ENCODE results near the gene SLC36A3.

SLC36A3 gene

GRCh38 chr5:151280443-151280842, 23.1 kb downstream of the SLC36A3 start:
- no peaks in the 10 kb centered on the region for H3K36me3 ChIP-seq (ENCODE audit: control insufficient read depth, low read depth, low read length)
- no peak overlapping the region for H3K4me3 ChIP-seq (ENCODE audit: low read length)
- no peaks in the 10 kb centered on the region for H3K27me3 ChIP-seq (ENCODE audit: control insufficient read depth, insufficient read depth, low read length)
- H3K27ac ChIP-seq (ENCODE audit: low read length): no peak overlapping the region
- no peaks in the 10 kb centered on the region for H3K9me3 ChIP-seq (ENCODE audit: control insufficient read depth, low read depth, low read length)
- no peak overlapping the region for H3K9ac ChIP-seq (ENCODE audit: low read length)
- no peaks in the 10 kb centered on the region for H3K4me1 ChIP-seq (ENCODE audit: control insufficient read depth, low read depth, low read length)

DNA sequence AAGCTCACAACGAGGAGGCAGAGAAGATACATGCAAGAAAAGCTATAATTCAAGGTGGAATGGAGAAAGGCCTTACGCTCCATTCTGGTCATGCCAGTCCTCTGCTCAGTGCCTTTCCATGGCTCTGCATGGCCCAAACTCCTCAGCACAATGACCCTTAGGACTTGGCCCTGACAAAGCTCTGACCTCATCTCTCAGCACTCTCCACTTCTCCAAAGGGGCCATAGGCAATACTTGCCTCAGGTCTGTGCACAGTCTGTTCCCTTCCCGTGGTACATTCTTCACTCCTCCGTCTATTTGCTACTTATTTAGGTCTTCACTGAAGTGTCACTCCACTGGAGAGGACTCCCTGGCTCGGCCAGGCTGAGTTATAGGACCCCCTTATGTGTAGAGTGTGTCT, 24.7 kb downstream of the SLC36A3 start:
- Histone ChIP-seq H3K9ac (ENCODE audit: low read length) (no peak overlapping the region), H3K27ac (ENCODE audit: low read length) (no peak overlapping the region), H3K4me3 (ENCODE audit: low read length) (no peak overlapping the region), H3K9me3 (ENCODE audit: control insufficient read depth, low read depth, low read length) (no peaks in the 10 kb centered on the region), H3K4me1 (ENCODE audit: control insufficient read depth, low read depth, low read length) (no peaks in the 10 kb centered on the region), H3K36me3 (ENCODE audit: control insufficient read depth, low read depth, low read length) (no peaks in the 10 kb centered on the region), H3K27me3 (ENCODE audit: control insufficient read depth, insufficient read depth, low read length) (no peaks in the 10 kb centered on the region)

- H3K36me3 ChIP-seq (ENCODE audit: control insufficient read depth, low read depth, low read length): no peaks in the 10 kb centered on the region
Observed at GRCh38 chr5:151275803-151276202, 27.8 kb downstream of the SLC36A3 start.

GRCh38 chr5:151274666-151275065, 28.9 kb downstream of the SLC36A3 start:
- Histone ChIP-seq H3K27ac (ENCODE audit: low read length) (no peak overlapping the region), H3K9ac (ENCODE audit: low read length) (no peak overlapping the region), H3K9me3 (ENCODE audit: control insufficient read depth, low read depth, low read length) (no peaks in the 10 kb centered on the region), H3K4me1 (ENCODE audit: control insufficient read depth, low read depth, low read length) (no peaks in the 10 kb centered on the region), H3K27me3 (ENCODE audit: control insufficient read depth, insufficient read depth, low read length) (no peaks in the 10 kb centered on the region), H3K36me3 (ENCODE audit: control insufficient read depth, low read depth, low read length) (no peaks in the 10 kb centered on the region), H3K4me3 (ENCODE audit: low read length) (no peak overlapping the region)

More at GRCh38 chr5:151275803-151276202, 27.8 kb downstream of the SLC36A3 start:
- Histone ChIP-seq H3K9me3 (ENCODE audit: control insufficient read depth, low read depth, low read length) (no peaks in the 10 kb centered on the region), H3K4me1 (ENCODE audit: control insufficient read depth, low read depth, low read length) (no peaks in the 10 kb centered on the region), H3K4me3 (ENCODE audit: low read length) (no peak overlapping the region), H3K27ac (ENCODE audit: low read length) (no peak overlapping the region), H3K27me3 (ENCODE audit: control insufficient read depth, insufficient read depth, low read length) (no peaks in the 10 kb centered on the region), H3K9ac (ENCODE audit: low read length) (no peak overlapping the region)

- Histone ChIP-seq H3K27me3 (ENCODE audit: control insufficient read depth, insufficient read depth, low read length) (no peaks in the 10 kb centered on the region), H3K27ac (ENCODE audit: low read length) (no peak overlapping the region), H3K4me3 (ENCODE audit: low read length) (no peak overlapping the region), H3K9me3 (ENCODE audit: control insufficient read depth, low read depth, low read length) (no peaks in the 10 kb centered on the region), H3K9ac (ENCODE audit: low read length) (no peak overlapping the region), H3K36me3 (ENCODE audit: control insufficient read depth, low read depth, low read length) (peaks cover 11% of the 10 kb centered on the region), H3K4me1 (ENCODE audit: control insufficient read depth, low read depth, low read length) (no peaks in the 10 kb centered on the region)
Observed at GRCh38 chr5:151271336-151271735, 32.2 kb downstream of the SLC36A3 start.

DNA sequence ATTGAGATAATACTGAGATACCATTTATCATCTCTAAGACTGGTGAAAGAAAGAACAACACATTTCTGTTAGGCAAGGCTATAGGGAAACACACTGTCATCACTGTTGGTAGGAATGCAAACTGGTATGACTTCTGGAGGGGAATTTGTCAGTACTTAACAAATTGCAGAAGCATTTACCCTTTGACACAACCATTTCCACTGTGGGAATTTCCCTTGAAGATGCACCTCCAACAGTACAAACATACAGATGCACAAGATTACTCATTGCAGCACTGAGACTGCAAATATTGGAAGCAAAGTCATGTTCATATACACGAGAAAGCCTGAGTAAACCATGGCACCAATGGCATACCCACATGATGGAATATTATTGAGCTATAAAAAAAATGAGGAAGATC, 33.0 kb downstream of the SLC36A3 start:
- H3K9ac ChIP-seq (ENCODE audit: low read length): no peak overlapping the region
- no peaks in the 10 kb centered on the region for H3K27me3 ChIP-seq (ENCODE audit: control insufficient read depth, insufficient read depth, low read length)
- H3K4me1 ChIP-seq (ENCODE audit: control insufficient read depth, low read depth, low read length): no peaks in the 10 kb centered on the region
- peaks cover 11% of the 10 kb centered on the region for H3K36me3 ChIP-seq (ENCODE audit: control insufficient read depth, low read depth, low read length)
- no peak overlapping the region for H3K27ac ChIP-seq (ENCODE audit: low read length)
- no peaks in the 10 kb centered on the region for H3K9me3 ChIP-seq (ENCODE audit: control insufficient read depth, low read depth, low read length)
- H3K4me3 ChIP-seq (ENCODE audit: low read length): no peak overlapping the region

DNA sequence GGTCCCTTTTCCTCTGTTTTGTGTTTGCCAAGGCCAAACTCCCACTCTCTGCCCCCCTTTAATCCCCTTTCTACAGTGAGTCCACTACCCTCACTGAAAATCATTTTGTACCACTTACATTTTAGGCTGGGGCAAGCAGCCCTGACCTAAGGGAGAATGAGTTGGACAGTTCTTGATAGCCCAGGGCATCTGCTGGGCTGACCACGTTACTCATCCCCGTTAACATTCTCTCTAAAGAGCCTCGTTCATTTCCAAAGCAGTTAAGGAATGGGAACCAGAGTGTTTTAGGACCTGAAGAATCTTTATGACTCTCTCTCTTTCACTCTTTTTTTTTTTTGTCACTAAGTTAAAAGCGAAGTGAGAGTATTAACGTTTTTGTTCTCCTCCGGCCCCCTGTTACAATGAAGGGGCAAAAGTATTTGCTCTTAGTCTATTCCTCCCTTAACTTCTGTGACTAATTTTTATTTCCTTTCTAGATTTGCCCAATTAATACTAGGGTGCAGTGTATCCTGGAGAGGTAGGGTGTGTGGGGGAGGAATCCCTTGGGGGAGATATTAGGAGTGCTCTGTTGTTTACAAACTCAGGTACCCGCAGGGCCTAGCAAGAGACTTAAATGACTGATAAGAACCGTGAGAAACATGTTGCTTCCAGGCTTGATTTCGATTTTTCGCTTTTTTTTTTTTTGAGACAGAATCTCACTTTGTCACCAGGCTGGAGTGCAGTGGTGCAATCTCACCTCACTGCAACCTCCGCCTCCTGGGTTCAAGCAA, 35.9 kb downstream of the SLC36A3 start:
- Histone ChIP-seq H3K27me3 (ENCODE audit: control insufficient read depth, insufficient read depth, low read length) (no peaks in the 10 kb centered on the region), H3K4me1 (ENCODE audit: control insufficient read depth, low read depth, low read length) (no peaks in the 10 kb centered on the region), H3K9ac (ENCODE audit: low read length) (no peak overlapping the region), H3K4me3 (ENCODE audit: low read length) (no peak overlapping the region), H3K9me3 (ENCODE audit: control insufficient read depth, low read depth, low read length) (no peaks in the 10 kb centered on the region), H3K27ac (ENCODE audit: low read length) (no peak overlapping the region), H3K36me3 (ENCODE audit: control insufficient read depth, low read depth, low read length) (peaks cover 11% of the 10 kb centered on the region)

DNA sequence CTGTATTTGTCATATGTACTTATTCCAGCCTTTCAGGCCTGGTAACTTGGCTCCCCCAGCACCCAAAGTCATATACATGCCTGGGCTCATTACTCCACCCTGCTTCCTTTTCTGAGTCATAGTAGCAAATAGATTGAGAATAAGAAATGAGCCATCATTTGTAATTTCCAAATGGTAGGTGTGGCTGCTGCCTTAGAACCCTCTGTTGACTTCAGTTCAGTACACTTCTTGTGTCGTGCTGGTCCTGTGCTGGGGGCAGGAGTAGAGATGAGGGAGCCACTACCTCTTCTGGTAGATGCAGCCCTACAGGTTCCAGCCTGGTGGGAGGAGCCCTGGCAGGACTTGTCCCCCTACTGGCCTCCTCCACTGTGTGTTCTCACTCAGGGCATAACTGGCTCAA, 39.5 kb downstream of the SLC36A3 start:
- Histone ChIP-seq H3K36me3 (ENCODE audit: control insufficient read depth, low read depth, low read length) (peaks cover 11% of the 10 kb centered on the region), H3K27ac (ENCODE audit: low read length) (no peak overlapping the region), H3K27me3 (ENCODE audit: control insufficient read depth, insufficient read depth, low read length) (no peaks in the 10 kb centered on the region), H3K9me3 (ENCODE audit: control insufficient read depth, low read depth, low read length) (no peaks in the 10 kb centered on the region), H3K4me3 (ENCODE audit: low read length) (no peak overlapping the region), H3K9ac (ENCODE audit: low read length) (no peak overlapping the region), H3K4me1 (ENCODE audit: control insufficient read depth, low read depth, low read length) (no peaks in the 10 kb centered on the region)

DNA sequence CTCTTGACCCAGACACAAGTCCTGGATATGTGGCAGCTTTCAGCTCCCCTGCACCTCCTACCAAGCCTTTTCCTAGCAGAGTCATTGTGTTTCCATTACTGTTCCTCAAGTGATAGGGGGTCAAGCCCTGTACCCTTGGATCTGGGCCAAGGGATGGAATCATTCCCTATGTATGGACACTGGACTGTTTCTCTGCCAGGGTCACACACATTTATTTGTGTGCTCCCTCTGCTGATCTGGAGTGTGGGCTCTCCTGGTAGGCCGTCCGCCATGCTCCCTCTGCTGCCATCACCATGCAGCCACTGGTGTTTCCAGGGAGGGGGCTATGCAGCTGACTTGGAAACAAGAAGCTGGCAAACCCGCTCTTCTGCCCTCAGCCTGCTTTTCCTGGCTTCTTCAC, 41.0 kb downstream of the SLC36A3 start:
- H3K27ac ChIP-seq (ENCODE audit: low read length): no peak overlapping the region
- H3K9me3 ChIP-seq (ENCODE audit: control insufficient read depth, low read depth, low read length): no peaks in the 10 kb centered on the region
- H3K9ac ChIP-seq (ENCODE audit: low read length): no peak overlapping the region
- peaks cover 10% of the 10 kb centered on the region for H3K36me3 ChIP-seq (ENCODE audit: control insufficient read depth, low read depth, low read length)
- H3K27me3 ChIP-seq (ENCODE audit: control insufficient read depth, insufficient read depth, low read length): no peaks in the 10 kb centered on the region
- no peaks in the 10 kb centered on the region for H3K4me1 ChIP-seq (ENCODE audit: control insufficient read depth, low read depth, low read length)
- H3K4me3 ChIP-seq (ENCODE audit: low read length): no peak overlapping the region

GRCh38 chr5:151259931-151260330, 43.6 kb downstream of the SLC36A3 start:
- Histone ChIP-seq H3K36me3 (ENCODE audit: control insufficient read depth, low read depth, low read length) (no peaks in the 10 kb centered on the region), H3K4me1 (ENCODE audit: control insufficient read depth, low read depth, low read length) (no peaks in the 10 kb centered on the region), H3K9me3 (ENCODE audit: control insufficient read depth, low read depth, low read length) (no peaks in the 10 kb centered on the region)

GRCh38 chr5:151258816-151259215, 44.8 kb downstream of the SLC36A3 start:
- no peaks in the 10 kb centered on the region for H3K9me3 ChIP-seq (ENCODE audit: control insufficient read depth, low read depth, low read length)
- peaks cover 3% of the 10 kb centered on the region for H3K4me1 ChIP-seq (ENCODE audit: control insufficient read depth, low read depth, low read length)
- H3K27ac ChIP-seq (ENCODE audit: low read length): no peak overlapping the region
- H3K9ac ChIP-seq (ENCODE audit: low read length): no peak overlapping the region
- no peaks in the 10 kb centered on the region for H3K27me3 ChIP-seq (ENCODE audit: control insufficient read depth, insufficient read depth, low read length)
- H3K36me3 ChIP-seq (ENCODE audit: control insufficient read depth, low read depth, low read length): no peaks in the 10 kb centered on the region
- no peak overlapping the region for H3K4me3 ChIP-seq (ENCODE audit: low read length)

More at GRCh38 chr5:151259931-151260330, 43.6 kb downstream of the SLC36A3 start:
- Histone ChIP-seq H3K27ac (ENCODE audit: low read length) (no peak overlapping the region), H3K4me3 (ENCODE audit: low read length) (no peak overlapping the region), H3K27me3 (ENCODE audit: control insufficient read depth, insufficient read depth, low read length) (no peaks in the 10 kb centered on the region), H3K9ac (ENCODE audit: low read length) (no peak overlapping the region)

- Histone ChIP-seq H3K27me3 (ENCODE audit: control insufficient read depth, insufficient read depth, low read length) (no peaks in the 10 kb centered on the region), H3K27ac (ENCODE audit: low read length) (no peak overlapping the region), H3K4me1 (ENCODE audit: control insufficient read depth, low read depth, low read length) (peaks cover 5% of the 10 kb centered on the region), H3K36me3 (ENCODE audit: control insufficient read depth, low read depth, low read length) (no peaks in the 10 kb centered on the region), H3K9me3 (ENCODE audit: control insufficient read depth, low read depth, low read length) (no peaks in the 10 kb centered on the region), H3K9ac (ENCODE audit: low read length) (no peak overlapping the region), H3K4me3 (ENCODE audit: low read length) (no peak overlapping the region)
Observed at GRCh38 chr5:151258201-151258611, 45.4 kb downstream of the SLC36A3 start.
